A375 (cell line): Measurements from ENCODE around the gene PRPF38A. TPM values are rescaled to one million over a fixed set of nuclear protein-coding genes. Genes with fewer than 3 reads are reported as not detected.

Source experiments
- total RNA-seq: library from RNA; depleted of rRNA; stranded (reverse); fragments of >200 nt; shearing (Covaris generic); gene quantifications from 2 replicates; pipeline ENCODE4 v1.2.3, GENCODE V29; 2014; rRNA removed

The PRPF38A gene
- 32.0 and 33.9 TPM in 2 replicates for total RNA-seq

GRCh38 chr1:52404116-52404974, at the start of gene PRPF38A, which contains the start of gene ORC1:
Gene PRPF38A, plus strand, starts transcription at chr1:52404602. Its CDS starts 148 bp downstream, at chr1:52404750.
Gene ORC1, minus strand, starts transcription at chr1:52404423. Its CDS starts 2,200 bp downstream, at chr1:52402223.

DNA sequence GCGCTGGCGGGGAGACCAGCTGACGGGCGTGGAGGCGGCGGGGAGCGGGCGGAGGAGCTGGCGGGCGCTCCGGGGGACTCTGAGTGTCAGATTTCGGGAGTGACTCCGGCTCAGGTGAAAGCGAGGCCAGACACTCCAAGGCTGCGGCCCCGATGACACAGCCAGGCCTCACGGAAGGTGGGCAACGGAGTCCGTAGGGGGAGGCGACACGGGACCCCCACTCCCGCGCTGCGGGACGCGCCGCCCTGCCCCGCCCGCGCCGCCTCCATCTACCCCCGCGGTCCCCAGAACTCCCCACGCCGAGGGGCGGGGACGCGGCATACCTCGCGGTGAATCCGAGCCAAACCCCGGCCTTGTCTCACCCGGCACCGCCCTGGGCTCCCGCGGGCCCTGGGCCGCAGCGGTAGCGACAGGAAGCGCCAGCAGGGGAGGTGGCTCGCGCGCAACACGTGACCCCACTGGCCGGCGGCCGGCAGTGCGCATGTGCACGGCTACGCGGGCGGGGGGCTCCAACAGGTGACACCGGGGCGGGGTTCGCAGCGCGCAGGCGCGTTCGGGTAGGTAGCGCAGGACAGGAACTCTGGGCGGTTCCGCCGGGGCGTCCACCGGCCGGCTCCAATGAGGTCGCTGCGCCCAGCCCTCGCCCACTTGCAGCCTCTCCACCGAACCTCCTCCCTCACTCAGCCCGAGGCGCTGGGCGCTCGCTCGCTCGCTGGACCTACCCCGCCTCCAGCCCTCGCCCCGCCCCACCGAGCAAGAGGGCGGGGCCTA, 38.5 kb upstream of the PRPF38A start, which contains the start of gene CC2D1B:
Gene CC2D1B (minus strand): TSS at position 460 of the 771 bp plus-strand sequence. CDS start 1,585 bp downstream, outside the sequence.

Other genes with a start within 250 kb of the PRPF38A start
- 37.4 TPM in 2 replicates for gene CC2D1B, start 38.4 kb upstream of the PRPF38A start, total RNA-seq
- gene ORC1, start 179 bp upstream of the PRPF38A start, total RNA-seq: 20.3 and 26.4 TPM in 2 replicates
- 39.6 and 40.9 TPM in 2 replicates for gene TUT4, start 148.5 kb downstream of the PRPF38A start, total RNA-seq
- 3.2 and 5.7 TPM in 2 replicates for gene GPX7, start 197.8 kb downstream of the PRPF38A start, total RNA-seq
- gene SHISAL2A, start 228.6 kb downstream of the PRPF38A start, total RNA-seq: not detected in 2 replicates